Adrenal gland (tissue), 12 donors: ENCODE data around the gene COL9A3. TPM values are rescaled to one million over a fixed set of nuclear protein-coding genes. Genes with fewer than 3 reads are reported as not detected.

Source experiments
- DNase-seq, 7 donors: peaks; one replicate each; pipeline ENCODE4 v3.0.0-alpha.2; 2019 to 2020
- H3K27ac ChIP-seq, 5 donors: fragments of 200-600 bp; sonication (generic) in 4 of 5; 1 replicate in 3 of 5; 2 replicates in 2 of 5; pipeline versions ENCODE4 v1.5.1 to v1.8.0; 2016 to 2020; ENCODE audit warnings: mild to moderate bottlenecking in 1 of 5
- H3K27me3 ChIP-seq: fragments of 200-600 bp; 2 replicates; pipeline ENCODE4 v1.8.0; 2021
- H3K36me3 ChIP-seq, 2 donors: fragments of 200-600 bp; replicated peaks in 1 of 2; 1 replicate in 1 of 2; 2 replicates in 1 of 2; pipeline versions ENCODE4 v1.5.1 to v1.8.0; 2018 to 2022
- H3K4me1 ChIP-seq, 2 donors: fragments of 200-600 bp; replicated peaks in 1 of 2; 1 replicate in 1 of 2; 2 replicates in 1 of 2; pipeline versions ENCODE4 v1.5.1 to v1.8.0; 2018 to 2021
- H3K4me3 ChIP-seq, 4 donors: fragments of 200-600 bp; sonication (generic) in 3 of 4; one replicate each; pipeline ENCODE4 v1.5.1; 2016 to 2018
- H3K9me3 ChIP-seq, 3 donors: fragments of 200-600 bp; sonication (generic) in 1 of 3; replicated peaks in 1 of 3; 1 replicate in 2 of 3; 2 replicates in 1 of 3; pipeline versions ENCODE4 v1.5.1 to v1.8.0; 2016 to 2021
- POLR2A ChIP-seq, 2 donors: fragments of 450-650 bp; IDR thresholded peaks; one replicate each; pipeline ENCODE4 v1.6.1; 2017; ENCODE audit warnings: antibody characterized with exemption in 2 of 2, mild to moderate bottlenecking in 2 of 2, moderate library complexity in 1 of 2
- WGBS, 4 donors: extraction: QIAGEN DNeasy Blood & Tissue Kit in 2 of 4; methylation state at CpG; one replicate each; pipeline versions ENCODE4 v1.1.5 to v1.1.7; 2013 to 2017; 5-methylcytosine and 5-hydroxymethylcytosine counted together
- intact Hi-C, 2 donors: fragments of 100-400 bp; cut with DNase I; formaldehyde crosslinking; loops; one replicate each; pipeline versions ENCODE4 v1.14.1 to v1.15.0; 2022 to 2023
- polyA plus RNA-seq, 3 donors: library from polyadenylated mRNA; stranded (reverse); fragments of 200-250 nt in 2 of 3; fragments of 350-450 nt in 1 of 3; fragmentation: Illumina TruSeq in 1 of 3; extraction: RNeasy Lipid Tissue Mini Kit (QIAGEN cat#74804) in 1 of 3; gene quantifications; one replicate each; pipeline ENCODE4 v1.2.3, GENCODE V29; 2013 to 2014
- total RNA-seq, 9 donors: library from RNA; depleted of rRNA in 4 of 9; stranded (reverse); fragments of >200 nt in 4 of 9; fragments of 120-200 nt in 1 of 9; fragmentation: NEBNext Ultra II Directional in 1 of 9; extraction: Animal tissue kit (Norgen Biotek cat#: 25700) in 1 of 9; gene quantifications; one replicate each; pipeline versions ENCODE4 v1.1.0 to v1.2.4, GENCODE V29; 2013 to 2023
- TF ChIP-seq, protein P1 (sequence below), 6 experiments: fragments of 450-650 bp in 4 of 6; fragments of 200-600 bp in 2 of 6; sonication (generic) in 1 of 6; IDR thresholded peaks; 1 replicate in 5 of 6; 2 replicates in 1 of 6; pipeline versions ENCODE4 v1.5.1 to v1.8.0; 2016 to 2021; ENCODE audit warnings: antibody characterized with exemption in 6 of 6, mild to moderate bottlenecking in 2 of 6, moderate library complexity in 1 of 6
- donor health status: healthy with polysubstance abuse.
- donor health status: Bipolar disorder and iron deficiency.
- donor health status: DM: yes; HTN: yes; CAD: no.
- donor health status: DM: no; HTN: no; CAD: no.
- donor health status: DM: no; HTN: no; CAD: no.
- donor health status: DM: yes; HTN: yes; CAD: no.

Gene COL9A3
- total and polyA plus RNA-seq, 12 donors: 0.22 to 27.8 (median 1.4) TPM

DNA sequence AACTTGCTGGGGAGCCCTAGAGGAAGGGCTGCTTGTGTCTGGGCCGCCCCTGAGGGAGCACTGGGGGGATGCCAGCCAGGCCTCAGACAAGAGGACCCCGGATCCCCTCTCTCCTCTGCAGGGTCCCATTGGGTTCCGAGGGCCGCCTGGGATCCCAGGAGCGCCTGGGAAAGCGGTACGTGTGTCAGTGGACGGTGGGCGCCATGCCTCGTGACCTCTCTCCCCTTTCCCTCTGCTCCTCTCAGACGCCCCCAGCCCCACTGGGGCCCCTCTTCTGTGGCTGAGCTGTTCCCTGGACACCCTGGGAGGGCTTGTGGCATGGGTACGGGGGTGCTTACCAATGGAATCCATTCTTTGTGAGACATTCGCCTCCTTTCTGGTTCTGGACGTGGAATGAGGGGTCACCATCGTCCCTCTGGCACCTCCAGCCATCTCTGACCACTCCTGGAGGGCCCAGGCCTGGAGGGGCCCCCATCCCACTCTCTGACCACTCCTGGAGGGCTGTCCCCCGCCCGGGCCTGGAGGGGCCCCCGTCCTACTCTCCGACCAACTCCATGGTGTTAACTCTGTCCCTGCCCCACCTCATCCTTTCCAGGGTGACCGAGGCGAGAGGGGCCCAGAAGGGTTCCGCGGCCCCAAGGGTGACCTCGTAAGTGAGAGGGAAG, 9.9 kb downstream of the COL9A3 start:
- no peak overlapping the region for H3K27ac ChIP-seq
- peaks cover 6 to 8% of the 10 kb centered on the region in 2 donors for H3K4me1 ChIP-seq
- no peak overlapping the region for H3K4me3 ChIP-seq
- WGBS, 4 donors: 89 to 91% (median 90%) methylated on average over 19 to 24 of the region's 24 CpGs
- H3K9me3 ChIP-seq: no peaks in the 10 kb centered on the region
- peak in 1 of 7 donors; percentile 5 for DNase-seq
- TF ChIP-seq POLR2A (IDR thresholded peaks at IDR 0.05): no peak
- TF ChIP-seq, protein P1, sequence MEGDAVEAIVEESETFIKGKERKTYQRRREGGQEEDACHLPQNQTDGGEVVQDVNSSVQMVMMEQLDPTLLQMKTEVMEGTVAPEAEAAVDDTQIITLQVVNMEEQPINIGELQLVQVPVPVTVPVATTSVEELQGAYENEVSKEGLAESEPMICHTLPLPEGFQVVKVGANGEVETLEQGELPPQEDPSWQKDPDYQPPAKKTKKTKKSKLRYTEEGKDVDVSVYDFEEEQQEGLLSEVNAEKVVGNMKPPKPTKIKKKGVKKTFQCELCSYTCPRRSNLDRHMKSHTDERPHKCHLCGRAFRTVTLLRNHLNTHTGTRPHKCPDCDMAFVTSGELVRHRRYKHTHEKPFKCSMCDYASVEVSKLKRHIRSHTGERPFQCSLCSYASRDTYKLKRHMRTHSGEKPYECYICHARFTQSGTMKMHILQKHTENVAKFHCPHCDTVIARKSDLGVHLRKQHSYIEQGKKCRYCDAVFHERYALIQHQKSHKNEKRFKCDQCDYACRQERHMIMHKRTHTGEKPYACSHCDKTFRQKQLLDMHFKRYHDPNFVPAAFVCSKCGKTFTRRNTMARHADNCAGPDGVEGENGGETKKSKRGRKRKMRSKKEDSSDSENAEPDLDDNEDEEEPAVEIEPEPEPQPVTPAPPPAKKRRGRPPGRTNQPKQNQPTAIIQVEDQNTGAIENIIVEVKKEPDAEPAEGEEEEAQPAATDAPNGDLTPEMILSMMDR (IDR thresholded peaks at IDR 0.05): no peak
- no peaks in the 10 kb centered on the region for H3K27me3 ChIP-seq
- H3K36me3 ChIP-seq: no peaks in the 10 kb centered on the region
- intact Hi-C loops: no loop called here

DNA sequence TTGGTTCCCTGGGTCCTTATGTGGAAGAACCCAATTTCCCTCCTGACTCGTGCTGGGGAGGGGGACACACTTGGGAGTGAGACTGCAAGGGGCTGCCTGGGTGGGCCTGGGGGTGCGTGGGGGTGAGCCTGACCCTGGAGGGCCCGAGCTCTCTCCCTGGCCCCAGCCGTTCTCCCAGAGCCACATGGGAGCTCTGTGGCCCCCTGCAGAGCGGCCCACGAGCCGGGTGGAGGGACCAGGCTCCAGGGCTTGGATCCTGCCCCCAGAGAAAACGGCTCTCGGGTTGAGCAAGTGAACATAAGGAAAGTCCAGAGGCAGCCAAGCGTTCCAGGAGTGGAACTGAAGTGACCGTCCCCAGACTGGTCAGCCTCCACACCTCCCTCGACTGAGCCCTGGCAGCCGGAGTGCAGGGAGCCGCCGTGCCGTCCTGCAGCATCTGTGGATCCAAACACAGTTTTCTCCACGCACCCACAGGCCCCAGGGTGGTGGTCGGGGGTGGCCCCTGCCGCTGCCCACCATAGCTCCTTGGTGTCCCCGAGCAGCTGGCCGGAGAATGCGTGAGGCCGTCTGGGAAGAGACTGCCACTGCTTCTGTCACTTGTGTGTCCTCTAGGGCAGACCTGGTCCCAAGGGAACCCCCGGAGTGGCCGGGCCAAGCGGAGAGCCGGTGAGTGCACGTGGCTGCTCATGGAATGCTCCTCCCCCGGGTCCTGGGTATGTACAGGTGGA, 10.6 kb downstream of the COL9A3 start:
- peaks cover 6 to 8% of the 10 kb centered on the region in 2 donors for H3K4me1 ChIP-seq
- H3K27me3 ChIP-seq: no peaks in the 10 kb centered on the region
- 74 to 84% (median 80%) methylated on average over 16 to 29 of the region's 29 CpGs for WGBS, 4 donors
- H3K27ac ChIP-seq: no peak overlapping the region
- TF ChIP-seq, protein P1 (IDR thresholded peaks at IDR 0.05): no peak
- TF ChIP-seq POLR2A (IDR thresholded peaks at IDR 0.05): no peak
- H3K36me3 ChIP-seq: no peaks in the 10 kb centered on the region
- H3K9me3 ChIP-seq: no peaks in the 10 kb centered on the region
- DNase-seq: no peak
- intact Hi-C loops: no loop called here
- no peak overlapping the region for H3K4me3 ChIP-seq

DNA sequence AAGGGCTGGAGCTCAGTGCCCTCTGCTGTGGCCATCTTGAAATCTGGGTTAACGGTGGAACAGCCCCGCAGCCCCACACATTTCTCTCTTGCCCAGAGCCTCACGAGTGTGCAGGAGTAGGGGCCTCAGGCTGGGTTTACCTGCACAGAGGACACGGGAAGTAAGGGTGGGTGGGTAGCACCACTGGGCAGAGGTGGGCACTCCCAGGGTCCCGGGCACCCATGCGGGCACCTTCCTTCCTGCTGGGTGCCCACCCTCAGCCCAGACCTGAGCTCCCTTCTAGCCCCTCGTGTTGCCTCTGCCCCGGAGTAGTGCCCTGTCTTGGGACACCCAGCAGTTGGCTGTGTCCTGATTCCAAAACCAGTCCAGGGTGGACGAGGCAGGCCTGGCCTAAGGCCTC, 11.2 kb downstream of the COL9A3 start:
- TF ChIP-seq, protein P1 (IDR thresholded peaks at IDR 0.05): no peak
- TF ChIP-seq POLR2A (IDR thresholded peaks at IDR 0.05): no peak
- no peaks in the 10 kb centered on the region for H3K36me3 ChIP-seq

DNA sequence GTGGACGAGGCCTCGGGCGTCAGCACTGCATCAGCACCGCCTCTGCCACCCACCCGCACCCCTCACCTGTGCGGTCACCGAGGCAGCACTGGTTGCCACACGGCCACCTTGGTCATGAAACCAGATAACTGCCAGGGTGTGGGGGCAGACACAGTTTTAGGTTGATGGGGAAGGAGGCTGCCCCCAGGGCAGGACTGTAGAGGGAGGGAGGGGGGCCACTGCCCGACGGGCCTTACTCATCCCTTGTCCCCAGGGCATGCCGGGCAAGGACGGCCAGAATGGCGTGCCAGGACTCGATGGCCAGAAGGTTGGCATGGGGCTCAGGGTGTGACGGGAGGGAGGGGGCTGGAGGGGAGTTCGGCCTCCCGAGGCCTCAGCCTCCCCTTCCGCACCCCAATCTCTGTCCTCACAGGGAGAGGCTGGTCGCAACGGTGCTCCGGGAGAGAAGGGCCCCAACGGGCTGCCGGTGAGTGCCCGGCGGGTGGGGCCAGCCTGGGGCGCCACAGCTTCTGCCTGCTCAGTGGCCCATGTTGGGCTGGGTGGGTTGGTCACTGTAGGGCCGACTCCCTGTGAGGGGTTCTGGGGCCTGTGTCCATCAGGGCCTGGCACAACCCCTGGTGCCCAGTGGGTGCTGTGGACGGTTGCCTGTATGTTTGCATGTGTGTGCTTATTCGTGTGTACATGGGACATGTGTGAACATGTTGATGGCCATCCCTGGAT, 11.8 kb downstream of the COL9A3 start:
- no peaks in the 10 kb centered on the region for H3K9me3 ChIP-seq
- DNase-seq: peak in 1 of 7 donors; percentile 13
- no peak overlapping the region for H3K27ac ChIP-seq
- no peaks in the 10 kb centered on the region for H3K27me3 ChIP-seq
- H3K36me3 ChIP-seq: no peaks in the 10 kb centered on the region
- intact Hi-C loops: no loop called here
- WGBS, 4 donors: 56 to 85% (median 81%) methylated on average over 16 to 29 of the region's 29 CpGs
- H3K4me3 ChIP-seq: no peak overlapping the region
- TF ChIP-seq, protein P1 (IDR thresholded peaks at IDR 0.05): no peak
- no peak for TF ChIP-seq POLR2A (IDR thresholded peaks at IDR 0.05)
- peaks cover 6 to 8% of the 10 kb centered on the region in 2 donors for H3K4me1 ChIP-seq

More for the DNA sequence above, 11.2 kb downstream of the COL9A3 start:
- WGBS, 4 donors: 65 to 94% (median 91%) methylated on average over 3 to 9 of the region's 9 CpGs
- intact Hi-C loops: no loop called here
- no peak for DNase-seq
- no peaks in the 10 kb centered on the region for H3K27me3 ChIP-seq
- H3K4me1 ChIP-seq: peaks cover 6 to 8% of the 10 kb centered on the region in 2 donors
- no peak overlapping the region for H3K27ac ChIP-seq
- H3K9me3 ChIP-seq: no peaks in the 10 kb centered on the region
- no peak overlapping the region for H3K4me3 ChIP-seq
